H1 (cell line): ENCODE data around the gene DLGAP3. TPM values are rescaled to one million over a fixed set of nuclear protein-coding genes. Genes with fewer than 3 reads are reported as not detected.

Source experiments
- ASH2L ChIP-seq: fragments of 200-600, 300-600 bp; sonication (generic); IDR thresholded peaks from one replicate; pipeline ENCODE4 v1.7.1; 2017; ENCODE audit warnings: low read length
- ATF2 ChIP-seq: IDR thresholded peaks from 2 replicates; pipeline ENCODE4 v1.6.1; 2012; ENCODE audit warnings: low read length, inconsistent platforms
- BCL11A ChIP-seq, 2 experiments: IDR thresholded peaks; one replicate each; pipeline ENCODE4 v1.6.1; 2011; ENCODE audit warnings: low read depth in 2 of 2, low read length in 2 of 2, mild to moderate bottlenecking in 2 of 2
- CHD1 ChIP-seq: IDR thresholded peaks from 2 replicates; pipeline ENCODE4 v1.6.1; 2012; ENCODE audit warnings: low read depth, low read length, improper control_type of control experiment
- CREB1 ChIP-seq: IDR thresholded peaks from 2 replicates; pipeline ENCODE4 v1.6.1; 2012; ENCODE audit warnings: inconsistent platforms
- CTBP2 ChIP-seq: IDR thresholded peaks from 2 replicates; pipeline ENCODE4 v1.7.0; 2011; ENCODE audit warnings: borderline replicate concordance, mild to moderate bottlenecking, moderate library complexity, mixed read lengths, low read length; ENCODE audit not compliant: insufficient read depth, insufficient read length
- EZH2 ChIP-seq: fragments of 200-600 bp; sonication (generic); IDR thresholded peaks from 2 replicates; pipeline ENCODE4 v1.7.1; 2012; ENCODE audit warnings: low read depth, mild to moderate bottlenecking, moderate library complexity, low read length, inconsistent platforms; ENCODE audit not compliant: severe bottlenecking
- GTF2F1 ChIP-seq: IDR thresholded peaks from 2 replicates; pipeline ENCODE4 v1.6.1; 2012; ENCODE audit warnings: low read depth, low read length, improper control_type of control experiment, borderline replicate concordance
- HDAC2 ChIP-seq, 2 experiments: fragments of 300-600 bp in 1 of 2; sonication (generic) in 1 of 2; IDR thresholded peaks; 2 replicates each; pipeline ENCODE4 v1.6.1; 2011 to 2012; ENCODE audit warnings: low read depth in 2 of 2, low read length in 2 of 2, mild to moderate bottlenecking in 2 of 2, moderate library complexity in 2 of 2, borderline replicate concordance in 1 of 2, inconsistent platforms in 1 of 2
- JUN ChIP-seq: IDR thresholded peaks from 2 replicates; pipeline ENCODE4 v1.6.1; 2011; ENCODE audit warnings: low read depth, mild to moderate bottlenecking, improper control_type of control experiment, low read length
- JUND ChIP-seq: IDR thresholded peaks from 2 replicates; pipeline ENCODE4 v1.6.1; 2011; ENCODE audit warnings: mild to moderate bottlenecking, improper control_type of control experiment, low read length
- KDM4A ChIP-seq: IDR thresholded peaks from one replicate; pipeline ENCODE4 v1.7.1; 2012; ENCODE audit warnings: low read depth, mild to moderate bottlenecking, moderate library complexity, low read length, inconsistent platforms; ENCODE audit not compliant: severe bottlenecking
- POLR2AphosphoS5 ChIP-seq: IDR thresholded peaks from 2 replicates; pipeline ENCODE4 v1.6.1; 2011; ENCODE audit warnings: low read depth, low read length
- SAP30 ChIP-seq: fragments of 300-600 bp; sonication (generic); IDR thresholded peaks from 2 replicates; pipeline ENCODE4 v1.7.1; 2012; ENCODE audit warnings: low read length, moderate library complexity, mild to moderate bottlenecking, inconsistent platforms; ENCODE audit not compliant: insufficient read depth, insufficient replicate concordance
- SP1 ChIP-seq: IDR thresholded peaks from 2 replicates; pipeline ENCODE4 v1.6.1; 2011; ENCODE audit warnings: low read depth, low read length
- TAF7 ChIP-seq: optimal IDR thresholded peaks from 2 replicates; pipeline ENCODE3; 2011; ENCODE audit warnings: low read depth, mild to moderate bottlenecking, inconsistent platforms, low read length, moderate library complexity, borderline replicate concordance
- TCF12 ChIP-seq: IDR thresholded peaks from 2 replicates; pipeline ENCODE4 v1.6.1; 2011; ENCODE audit warnings: low read depth, mild to moderate bottlenecking, low read length
- USF2 ChIP-seq: IDR thresholded peaks from 2 replicates; pipeline ENCODE4 v1.6.1; 2011; ENCODE audit warnings: low read length, improper control_type of control experiment
- ZNF274 ChIP-seq: IDR thresholded peaks from 2 replicates; pipeline ENCODE4 v1.7.0; 2012; ENCODE audit warnings: low read length, borderline replicate concordance; ENCODE audit errors: extremely low read depth
- polyA plus RNA-seq, 7 experiments: library from polyadenylated mRNA; depleted of rRNA in 3 of 7; stranded (reverse) in 5 of 7; unstranded in 2 of 7; fragments of >200 nt in 5 of 7; fragments of 200-250 nt in 2 of 7; gene quantifications; 1 replicate in 5 of 7; 2 replicates in 1 of 7; 4 replicates in 1 of 7; pipeline versions ENCODE4 v1.2.1 to v1.2.3, GENCODE V29; 2011 to 2013; ENCODE audit warnings: missing spikeins in 2 of 7, mixed read lengths in 2 of 7
- total RNA-seq: library from RNA; stranded (reverse); fragmentation: NEBNext Ultra II Directional; extraction: Animal tissue kit (Norgen Biotek cat#: 25700); gene quantifications from 2 replicates; pipeline ENCODE4 v1.2.1, GENCODE V29; 2021

The DLGAP3 gene
- total and polyA plus RNA-seq, 2 of the 8 experiments (the other 6 are each of a cell fraction or from before 2014, with no cell fraction given) = 3.8 to 13.2 TPM

GRCh38 chr1:34865981-34866761 is 63.3 kb downstream of the DLGAP3 start (continued):
- TF ChIP-seq TAF7 = no peak
- no peak for TF ChIP-seq TCF12
- peak in 1 of 2 experiments; percentile 78; a peak in 3 of 4 replicates for TF ChIP-seq HDAC2 (IDR thresholded peaks at IDR 0.05; ENCODE audit: borderline replicate concordance in 1 of 2, low read depth in 2 of 2, low read length in 2 of 2)
- TF ChIP-seq SP1 = no peak
- peak; percentile 81 for TF ChIP-seq KDM4A
- no peak for TF ChIP-seq CTBP2
- no peak for TF ChIP-seq CHD1
- no peak for TF ChIP-seq JUN
- no peak for TF ChIP-seq POLR2AphosphoS5
- 0 out of 2 replicates have a peak, but pooled peaks have one; percentile 43 for TF ChIP-seq GTF2F1
- no peak for TF ChIP-seq USF2
- peak; percentile 28 for TF ChIP-seq EZH2
- TF ChIP-seq SAP30 = no peak
- TF ChIP-seq ASH2L = peak; percentile 73
- no peak for TF ChIP-seq ATF2
- TF ChIP-seq CREB1 = no peak; the same call in 1 of the 2 replicates
- TF ChIP-seq BCL11A (IDR thresholded peaks at IDR 0.05; ENCODE audit: low read depth in 2 of 2, low read length in 2 of 2) = no peak
- TF ChIP-seq ZNF274 = no peak
- TF ChIP-seq JUND = 0 out of 2 replicates have a peak, but pooled peaks have one; percentile 39
